ENCODE measurements around the gene DGKQ. TPM values are rescaled to one million over a fixed set of nuclear protein-coding genes. Genes with fewer than 3 reads are reported as not detected.

The DGKQ gene
- total RNA-seq, 1 experiment from 2014 or later: 12.2 TPM

DNA sequence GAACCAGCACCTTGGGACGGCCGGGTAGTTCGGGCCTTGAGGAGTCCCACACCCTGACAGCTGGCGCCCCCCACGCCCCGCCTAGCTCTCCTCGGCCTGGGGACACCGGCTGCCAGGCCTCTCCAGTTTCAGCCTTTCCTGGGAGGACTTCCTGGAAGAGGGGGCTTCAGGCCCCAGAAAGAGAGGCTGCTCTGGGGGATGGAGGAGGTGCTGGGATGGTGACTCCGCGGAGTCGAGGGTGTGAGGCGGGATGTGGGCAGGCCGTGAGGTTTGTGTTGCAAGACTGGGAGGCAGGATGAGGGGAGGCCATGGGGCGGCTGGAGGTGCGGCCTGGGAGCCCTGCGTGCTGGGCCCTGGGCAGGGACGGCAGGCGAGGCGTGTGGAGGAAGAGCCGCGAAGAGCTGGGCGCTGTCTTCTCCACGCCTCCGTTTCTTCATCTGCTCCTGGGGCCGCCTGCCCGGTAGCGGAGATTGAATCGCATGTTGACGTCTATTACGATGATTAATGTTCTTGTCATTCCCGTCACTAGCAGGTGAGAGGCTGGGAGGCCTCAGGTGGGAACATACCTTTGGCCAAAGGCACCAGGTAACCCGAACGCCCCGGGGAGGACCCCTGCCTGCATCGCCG lies 37.1 kb upstream of the DGKQ start:
- ChIA-PET POLR2A (interaction anchor here (0.6 kb wide), 1 partner anchor 23 kb away, joined by 5 read pairs; no protein-coding TSS in a partner anchor), CTCF (no interaction called here)
- H3K9me3 ChIP-seq (ENCODE audit: control insufficient read depth, insufficient read depth, low read depth, low read length): no peaks in the 10 kb centered on the region
- H3K36me3 ChIP-seq (ENCODE audit: control insufficient read depth, insufficient read depth, low read length): no peaks in the 10 kb centered on the region
- H3K4me3 ChIP-seq (ENCODE audit: low read depth in 2 of 2, low read length in 2 of 2): peak overlapping the region; percentile 48 to 59
- intact Hi-C loops (cut with micrococcal nuclease; ENCODE audit: unreplicated experiment): no loop called here
- no peak overlapping the region for H3K27ac ChIP-seq (ENCODE audit: low read length)
- H3K4me1 ChIP-seq (ENCODE audit: control insufficient read depth, insufficient read depth, low read length): no peaks in the 10 kb centered on the region; the same call in 1 of the 2 replicates
- in situ Hi-C loops (cut with HindIII; ENCODE audit: low pct_unique_long_range_greater_than_20kb, low sequenced_read_pairs): no loop called here
- TF ChIP-seq SIN3A (IDR thresholded peaks at IDR 0.05; ENCODE audit: borderline replicate concordance, insufficient read depth, low read depth, low read length) (no peak), POLR2AphosphoS5 (IDR thresholded peaks at IDR 0.05; ENCODE audit: low read depth, low read length) (no peak), TCF7L2 (IDR thresholded peaks at IDR 0.05; ENCODE audit: low read depth, low read length) (no peak)
- TF ChIP-seq, protein P1, sequence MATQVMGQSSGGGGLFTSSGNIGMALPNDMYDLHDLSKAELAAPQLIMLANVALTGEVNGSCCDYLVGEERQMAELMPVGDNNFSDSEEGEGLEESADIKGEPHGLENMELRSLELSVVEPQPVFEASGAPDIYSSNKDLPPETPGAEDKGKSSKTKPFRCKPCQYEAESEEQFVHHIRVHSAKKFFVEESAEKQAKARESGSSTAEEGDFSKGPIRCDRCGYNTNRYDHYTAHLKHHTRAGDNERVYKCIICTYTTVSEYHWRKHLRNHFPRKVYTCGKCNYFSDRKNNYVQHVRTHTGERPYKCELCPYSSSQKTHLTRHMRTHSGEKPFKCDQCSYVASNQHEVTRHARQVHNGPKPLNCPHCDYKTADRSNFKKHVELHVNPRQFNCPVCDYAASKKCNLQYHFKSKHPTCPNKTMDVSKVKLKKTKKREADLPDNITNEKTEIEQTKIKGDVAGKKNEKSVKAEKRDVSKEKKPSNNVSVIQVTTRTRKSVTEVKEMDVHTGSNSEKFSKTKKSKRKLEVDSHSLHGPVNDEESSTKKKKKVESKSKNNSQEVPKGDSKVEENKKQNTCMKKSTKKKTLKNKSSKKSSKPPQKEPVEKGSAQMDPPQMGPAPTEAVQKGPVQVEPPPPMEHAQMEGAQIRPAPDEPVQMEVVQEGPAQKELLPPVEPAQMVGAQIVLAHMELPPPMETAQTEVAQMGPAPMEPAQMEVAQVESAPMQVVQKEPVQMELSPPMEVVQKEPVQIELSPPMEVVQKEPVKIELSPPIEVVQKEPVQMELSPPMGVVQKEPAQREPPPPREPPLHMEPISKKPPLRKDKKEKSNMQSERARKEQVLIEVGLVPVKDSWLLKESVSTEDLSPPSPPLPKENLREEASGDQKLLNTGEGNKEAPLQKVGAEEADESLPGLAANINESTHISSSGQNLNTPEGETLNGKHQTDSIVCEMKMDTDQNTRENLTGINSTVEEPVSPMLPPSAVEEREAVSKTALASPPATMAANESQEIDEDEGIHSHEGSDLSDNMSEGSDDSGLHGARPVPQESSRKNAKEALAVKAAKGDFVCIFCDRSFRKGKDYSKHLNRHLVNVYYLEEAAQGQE (IDR thresholded peaks at IDR 0.05; ENCODE audit: insufficient read depth in 1 of 2, low read depth in 2 of 2, low read length in 1 of 2): no peak
- DNase-seq (ENCODE audit: low read depth, low spot score): no peak
- no peaks in the 10 kb centered on the region for H3K27me3 ChIP-seq (ENCODE audit: control insufficient read depth, insufficient read depth, low read length)
- no TSS peak for BruUV-seq (replicated peaks)
- peak; percentile 57 for ATAC-seq

DNA sequence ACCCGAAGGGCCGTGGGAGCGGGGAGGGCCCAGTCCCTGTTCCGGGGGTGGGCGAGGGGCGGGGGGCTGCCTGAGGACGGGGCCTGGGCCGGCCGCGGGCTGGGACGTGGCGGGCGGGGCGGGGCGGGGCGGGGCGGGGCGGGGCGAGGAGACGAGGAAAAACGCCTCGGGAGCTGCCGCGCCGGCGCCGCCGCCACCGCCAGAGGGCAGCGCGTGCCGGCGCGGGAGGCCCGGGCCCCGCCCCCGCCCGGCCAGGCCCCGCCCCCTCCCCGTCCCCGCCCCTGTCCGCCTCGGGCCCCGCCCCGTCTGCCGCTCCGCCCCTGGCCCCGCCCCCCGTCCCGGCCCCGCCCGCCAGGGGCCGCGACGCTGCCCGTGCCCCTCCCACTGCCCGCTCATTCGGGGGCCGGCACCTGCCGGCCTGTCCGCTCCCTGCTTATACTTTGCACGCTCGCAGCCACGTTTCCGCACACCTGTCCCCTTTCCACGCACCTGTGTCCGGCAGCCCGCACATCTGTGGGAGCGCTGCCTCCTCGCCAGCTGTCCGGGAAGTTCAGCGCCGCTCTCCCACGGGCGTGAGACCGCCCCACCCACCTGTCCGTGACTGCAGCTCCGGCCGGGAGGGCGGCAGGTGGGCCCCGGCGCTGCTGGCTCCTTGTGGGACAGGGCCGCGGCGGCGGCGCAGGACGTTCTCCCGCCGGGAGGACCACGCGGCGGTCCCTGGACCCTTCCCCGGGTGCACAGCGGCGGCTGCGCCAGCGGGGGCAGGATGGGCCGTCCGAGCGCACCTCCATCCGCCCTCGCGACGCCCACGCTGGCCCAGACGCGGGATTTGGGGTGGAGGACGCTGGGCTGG lies 36.4 kb upstream of the DGKQ start:
- TF ChIP-seq POLR2AphosphoS5 (IDR thresholded peaks at IDR 0.05; ENCODE audit: low read depth, low read length): no peak
- TF ChIP-seq, protein P1 (IDR thresholded peaks at IDR 0.05; ENCODE audit: insufficient read depth in 1 of 2, low read depth in 2 of 2, low read length in 1 of 2): no peak
- no peak for TF ChIP-seq TCF7L2 (IDR thresholded peaks at IDR 0.05; ENCODE audit: low read depth, low read length)
- TF ChIP-seq, protein P2, sequence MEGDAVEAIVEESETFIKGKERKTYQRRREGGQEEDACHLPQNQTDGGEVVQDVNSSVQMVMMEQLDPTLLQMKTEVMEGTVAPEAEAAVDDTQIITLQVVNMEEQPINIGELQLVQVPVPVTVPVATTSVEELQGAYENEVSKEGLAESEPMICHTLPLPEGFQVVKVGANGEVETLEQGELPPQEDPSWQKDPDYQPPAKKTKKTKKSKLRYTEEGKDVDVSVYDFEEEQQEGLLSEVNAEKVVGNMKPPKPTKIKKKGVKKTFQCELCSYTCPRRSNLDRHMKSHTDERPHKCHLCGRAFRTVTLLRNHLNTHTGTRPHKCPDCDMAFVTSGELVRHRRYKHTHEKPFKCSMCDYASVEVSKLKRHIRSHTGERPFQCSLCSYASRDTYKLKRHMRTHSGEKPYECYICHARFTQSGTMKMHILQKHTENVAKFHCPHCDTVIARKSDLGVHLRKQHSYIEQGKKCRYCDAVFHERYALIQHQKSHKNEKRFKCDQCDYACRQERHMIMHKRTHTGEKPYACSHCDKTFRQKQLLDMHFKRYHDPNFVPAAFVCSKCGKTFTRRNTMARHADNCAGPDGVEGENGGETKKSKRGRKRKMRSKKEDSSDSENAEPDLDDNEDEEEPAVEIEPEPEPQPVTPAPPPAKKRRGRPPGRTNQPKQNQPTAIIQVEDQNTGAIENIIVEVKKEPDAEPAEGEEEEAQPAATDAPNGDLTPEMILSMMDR (IDR thresholded peaks at IDR 0.05): no peak; the same call in 1 of the 2 replicates
- TF ChIP-seq SIN3A (IDR thresholded peaks at IDR 0.05; ENCODE audit: borderline replicate concordance, insufficient read depth, low read depth, low read length): no peak
- in situ Hi-C loops (cut with HindIII; ENCODE audit: low pct_unique_long_range_greater_than_20kb, low sequenced_read_pairs): no loop called here
- ChIA-PET POLR2A (no interaction called here), CTCF (no interaction called here)
- Histone ChIP-seq H3K27ac (ENCODE audit: low read length) (no peak overlapping the region), H3K4me1 (ENCODE audit: control insufficient read depth, insufficient read depth, low read length) (no peaks in the 10 kb centered on the region; the same call in 1 of the 2 replicates), H3K9me3 (ENCODE audit: control insufficient read depth, insufficient read depth, low read depth, low read length) (no peaks in the 10 kb centered on the region), H3K27me3 (ENCODE audit: control insufficient read depth, insufficient read depth, low read length) (no peaks in the 10 kb centered on the region), H3K4me3 (ENCODE audit: low read depth in 2 of 2, low read length in 2 of 2) (peak overlapping the region; percentile 50 to 59), H3K36me3 (ENCODE audit: control insufficient read depth, insufficient read depth, low read length) (no peaks in the 10 kb centered on the region)
- no TSS peak for BruUV-seq (replicated peaks)
- ATAC-seq: peak; percentile 59
- DNase-seq (ENCODE audit: low read depth, low spot score): no peak
- intact Hi-C loops (cut with micrococcal nuclease; ENCODE audit: unreplicated experiment): no loop called here
